PC-3 (cell line): ENCODE results near the gene SPR.

Experiments
- EZH2 ChIP-seq: fragments of 300-600 bp; sonication (generic); IDR thresholded peaks from one replicate; pipeline ENCODE4 v1.6.1; 2017; ENCODE audit warnings: antibody characterized with exemption, mild to moderate bottlenecking, low read length; ENCODE audit not compliant: unreplicated experiment
- EZH2phosphoT487 ChIP-seq: fragments of 300-600 bp; sonication (generic); IDR thresholded peaks from 2 replicates; pipeline ENCODE4 v1.6.1; 2018; ENCODE audit warnings: mild to moderate bottlenecking, antibody characterized with exemption, low read length, borderline replicate concordance
- TF ChIP-seq, protein P1 (sequence below): fragments of 300-600 bp; sonication (generic); conservative IDR thresholded peaks from 2 replicates; pipeline ENCODE4 v1.5.1; 2017; ENCODE audit warnings: antibody characterized with exemption, low read depth, mild to moderate bottlenecking, low read length

DNA sequence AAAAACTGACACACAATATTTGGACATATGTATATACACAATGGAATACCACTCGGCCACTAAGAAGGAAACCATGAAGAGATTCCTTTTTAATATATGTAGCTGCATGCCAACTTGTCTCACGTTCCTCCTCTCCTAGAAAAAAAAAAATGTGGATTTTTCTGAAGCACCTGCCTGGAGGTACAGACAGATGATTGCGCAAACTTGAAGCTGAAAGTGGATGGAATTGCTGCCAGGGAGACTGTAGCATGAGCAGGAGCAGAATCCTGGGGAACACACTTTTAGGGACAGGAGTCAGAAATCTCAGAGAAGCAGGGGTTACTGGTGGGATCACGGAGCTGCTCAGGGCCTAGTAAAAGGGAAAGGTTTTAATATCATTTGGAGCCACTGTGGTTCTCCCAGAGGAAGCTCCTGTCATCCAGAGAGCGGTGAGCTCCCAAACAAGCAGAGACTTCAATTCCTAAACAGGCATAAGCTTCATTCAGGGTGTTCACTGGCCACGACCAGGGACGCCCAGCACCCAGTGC, 640 bp upstream of the SPR start:
- TF ChIP-seq, protein P1, sequence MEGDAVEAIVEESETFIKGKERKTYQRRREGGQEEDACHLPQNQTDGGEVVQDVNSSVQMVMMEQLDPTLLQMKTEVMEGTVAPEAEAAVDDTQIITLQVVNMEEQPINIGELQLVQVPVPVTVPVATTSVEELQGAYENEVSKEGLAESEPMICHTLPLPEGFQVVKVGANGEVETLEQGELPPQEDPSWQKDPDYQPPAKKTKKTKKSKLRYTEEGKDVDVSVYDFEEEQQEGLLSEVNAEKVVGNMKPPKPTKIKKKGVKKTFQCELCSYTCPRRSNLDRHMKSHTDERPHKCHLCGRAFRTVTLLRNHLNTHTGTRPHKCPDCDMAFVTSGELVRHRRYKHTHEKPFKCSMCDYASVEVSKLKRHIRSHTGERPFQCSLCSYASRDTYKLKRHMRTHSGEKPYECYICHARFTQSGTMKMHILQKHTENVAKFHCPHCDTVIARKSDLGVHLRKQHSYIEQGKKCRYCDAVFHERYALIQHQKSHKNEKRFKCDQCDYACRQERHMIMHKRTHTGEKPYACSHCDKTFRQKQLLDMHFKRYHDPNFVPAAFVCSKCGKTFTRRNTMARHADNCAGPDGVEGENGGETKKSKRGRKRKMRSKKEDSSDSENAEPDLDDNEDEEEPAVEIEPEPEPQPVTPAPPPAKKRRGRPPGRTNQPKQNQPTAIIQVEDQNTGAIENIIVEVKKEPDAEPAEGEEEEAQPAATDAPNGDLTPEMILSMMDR = no peak
- TF ChIP-seq EZH2 (no peak), EZH2phosphoT487 (no peak)
